HUES6 (cell line): ENCODE data around the gene TGM2.

Experiments used
- H3K27ac ChIP-seq: 2 replicates; pipeline ENCODE4 v1.7.0; 2013; ENCODE audit warnings: low read depth, mild to moderate bottlenecking, low read length, inconsistent platforms
- H3K27me3 ChIP-seq: 2 replicates; pipeline ENCODE4 v1.6.1; 2013; ENCODE audit warnings: low read length; ENCODE audit not compliant: control insufficient read depth, insufficient read depth
- H3K36me3 ChIP-seq: 2 replicates; pipeline ENCODE4 v1.6.1; 2013; ENCODE audit warnings: low read length; ENCODE audit not compliant: control insufficient read depth, insufficient read depth
- H3K4me1 ChIP-seq: 2 replicates; pipeline ENCODE4 v1.6.1; 2013; ENCODE audit warnings: low read length; ENCODE audit not compliant: control insufficient read depth, insufficient read depth
- H3K4me3 ChIP-seq: 2 replicates; pipeline ENCODE4 v1.5.1; 2013; ENCODE audit warnings: low read depth, low read length
- H3K9ac ChIP-seq: one replicate; pipeline ENCODE4 v1.6.1; 2013; ENCODE audit warnings: mild to moderate bottlenecking, low read length
- H3K9me3 ChIP-seq: 2 replicates; pipeline ENCODE4 v1.6.1; 2013; ENCODE audit warnings: low read depth, low read length; ENCODE audit not compliant: control insufficient read depth, insufficient read depth

Gene TGM2

DNA sequence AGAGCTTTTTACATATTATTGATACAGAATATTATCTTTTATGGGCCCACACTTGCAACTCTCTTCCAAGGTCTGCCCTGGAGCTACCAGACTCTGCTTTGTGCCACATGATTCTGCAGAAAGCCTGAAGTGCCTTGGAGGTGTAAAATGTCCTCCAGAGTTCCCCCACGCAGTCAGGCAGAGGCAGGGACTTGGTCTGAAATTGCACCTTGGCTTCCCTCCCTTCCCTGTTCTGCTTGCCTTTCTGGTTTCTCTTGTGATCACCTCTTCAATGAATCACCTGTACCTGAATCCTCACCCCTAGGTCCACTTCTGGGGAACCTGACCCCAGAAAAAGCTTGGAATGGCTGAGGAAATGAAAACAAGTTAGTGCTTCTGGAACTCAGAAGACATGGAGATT is 43.0 kb upstream of the TGM2 start:
- no peaks in the 10 kb centered on the region for H3K36me3 ChIP-seq
- no peak overlapping the region for H3K27ac ChIP-seq
- H3K9me3 ChIP-seq, result no peaks in the 10 kb centered on the region
- no peaks in the 10 kb centered on the region for H3K4me1 ChIP-seq
- no peak overlapping the region for H3K4me3 ChIP-seq
- H3K9ac ChIP-seq, result no peak overlapping the region
- no peaks in the 10 kb centered on the region for H3K27me3 ChIP-seq

DNA sequence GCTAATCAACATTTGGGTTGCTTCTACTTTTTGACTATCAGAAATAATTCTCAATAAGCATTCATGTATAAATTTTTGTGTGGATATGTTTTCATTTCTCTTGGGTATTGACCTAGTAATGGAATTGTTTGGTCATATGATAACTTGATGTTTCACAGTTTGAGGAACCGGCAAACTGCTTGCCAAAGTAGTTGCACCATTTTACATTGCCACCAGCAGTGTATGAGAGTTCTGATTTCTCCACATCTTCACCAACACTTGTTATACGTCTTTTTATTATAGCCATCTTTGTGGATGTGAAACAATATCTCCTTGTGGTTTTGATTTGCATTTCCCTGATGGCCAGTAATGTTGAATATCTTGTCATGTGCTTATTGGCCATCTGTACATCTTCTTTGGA is 42.6 kb upstream of the TGM2 start:
- Histone ChIP-seq H3K36me3 (no peaks in the 10 kb centered on the region), H3K27ac (no peak overlapping the region), H3K9ac (no peak overlapping the region), H3K4me3 (no peak overlapping the region), H3K27me3 (no peaks in the 10 kb centered on the region), H3K9me3 (no peaks in the 10 kb centered on the region), H3K4me1 (no peaks in the 10 kb centered on the region)

GRCh38 chr20:38205001-38205400 is 39.9 kb upstream of the TGM2 start:
- no peak overlapping the region for H3K27ac ChIP-seq
- no peak overlapping the region for H3K4me3 ChIP-seq
- H3K9ac ChIP-seq, result no peak overlapping the region
- H3K9me3 ChIP-seq, result no peaks in the 10 kb centered on the region
- no peaks in the 10 kb centered on the region for H3K27me3 ChIP-seq
- H3K4me1 ChIP-seq, result no peaks in the 10 kb centered on the region
- no peaks in the 10 kb centered on the region for H3K36me3 ChIP-seq

- H3K36me3 ChIP-seq, result no peaks in the 10 kb centered on the region
- no peaks in the 10 kb centered on the region for H3K9me3 ChIP-seq
- no peak overlapping the region for H3K9ac ChIP-seq
- no peaks in the 10 kb centered on the region for H3K27me3 ChIP-seq
- no peak overlapping the region for H3K27ac ChIP-seq
- no peak overlapping the region for H3K4me3 ChIP-seq
- no peaks in the 10 kb centered on the region for H3K4me1 ChIP-seq
Measured at GRCh38 chr20:38203981-38204357, 38.9 kb upstream of the TGM2 start.

GRCh38 chr20:38203337-38203980 is 38.4 kb upstream of the TGM2 start:
- Histone ChIP-seq H3K27ac (no peak overlapping the region), H3K4me1 (peaks cover 4% of the 10 kb centered on the region; the same call in 1 of the 2 replicates), H3K27me3 (no peaks in the 10 kb centered on the region), H3K36me3 (no peaks in the 10 kb centered on the region), H3K4me3 (no peak overlapping the region), H3K9me3 (no peaks in the 10 kb centered on the region), H3K9ac (no peak overlapping the region)

DNA sequence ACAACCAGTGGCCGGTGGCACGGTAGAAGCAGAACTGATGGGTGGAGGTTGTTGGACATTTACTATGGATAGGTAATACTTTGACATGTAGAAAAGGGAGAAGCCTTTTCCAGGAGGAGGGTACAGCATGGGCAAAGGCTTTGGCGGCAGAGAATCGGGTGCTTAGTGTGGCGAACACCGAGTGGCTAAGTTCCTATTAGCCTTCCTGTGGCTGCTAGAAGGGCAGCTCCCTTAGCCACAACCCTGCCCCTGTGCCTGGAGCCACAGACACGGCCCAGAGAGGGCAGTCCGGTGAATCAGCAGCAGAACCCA is 37.9 kb upstream of the TGM2 start:
- H3K36me3 ChIP-seq, result no peaks in the 10 kb centered on the region
- peaks cover 9% of the 10 kb centered on the region; the same call in 1 of the 2 replicates for H3K4me1 ChIP-seq
- H3K4me3 ChIP-seq, result no peak overlapping the region
- H3K9me3 ChIP-seq, result no peaks in the 10 kb centered on the region
- no peak overlapping the region for H3K9ac ChIP-seq
- H3K27ac ChIP-seq, result no peak overlapping the region
- no peaks in the 10 kb centered on the region for H3K27me3 ChIP-seq

GRCh38 chr20:38202153-38202981 is 37.3 kb upstream of the TGM2 start:
- no peaks in the 10 kb centered on the region for H3K9me3 ChIP-seq
- H3K27ac ChIP-seq, result no peak overlapping the region
- no peaks in the 10 kb centered on the region for H3K36me3 ChIP-seq
- no peak overlapping the region for H3K9ac ChIP-seq
- H3K27me3 ChIP-seq, result no peaks in the 10 kb centered on the region
- peaks cover 9% of the 10 kb centered on the region; the same call in 1 of the 2 replicates for H3K4me1 ChIP-seq
- no peak overlapping the region for H3K4me3 ChIP-seq

DNA sequence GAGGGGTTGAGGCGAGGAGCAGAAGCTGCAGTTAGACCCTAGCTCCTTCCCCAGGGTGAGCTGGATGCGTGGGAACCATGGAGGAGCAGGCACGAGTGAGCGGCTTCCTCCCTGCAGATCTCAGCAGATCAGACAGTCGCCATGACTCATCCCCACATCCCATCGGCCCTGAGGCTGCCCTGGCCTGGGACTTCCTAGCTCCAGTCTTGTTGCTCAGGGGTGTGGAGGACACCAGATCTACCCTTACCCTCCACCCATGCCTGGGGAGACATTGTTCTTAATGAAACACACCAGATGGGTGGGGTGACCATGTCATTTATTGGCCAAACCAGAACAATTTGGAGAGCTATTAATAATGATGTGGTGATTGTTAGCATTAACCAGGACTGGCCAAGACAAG is 36.3 kb upstream of the TGM2 start:
- no peaks in the 10 kb centered on the region for H3K36me3 ChIP-seq
- H3K9ac ChIP-seq, result no peak overlapping the region
- no peak overlapping the region for H3K4me3 ChIP-seq
- peaks cover 9% of the 10 kb centered on the region; the same call in 1 of the 2 replicates for H3K4me1 ChIP-seq
- H3K27ac ChIP-seq, result no peak overlapping the region
- no peaks in the 10 kb centered on the region for H3K9me3 ChIP-seq
- H3K27me3 ChIP-seq, result no peaks in the 10 kb centered on the region

DNA sequence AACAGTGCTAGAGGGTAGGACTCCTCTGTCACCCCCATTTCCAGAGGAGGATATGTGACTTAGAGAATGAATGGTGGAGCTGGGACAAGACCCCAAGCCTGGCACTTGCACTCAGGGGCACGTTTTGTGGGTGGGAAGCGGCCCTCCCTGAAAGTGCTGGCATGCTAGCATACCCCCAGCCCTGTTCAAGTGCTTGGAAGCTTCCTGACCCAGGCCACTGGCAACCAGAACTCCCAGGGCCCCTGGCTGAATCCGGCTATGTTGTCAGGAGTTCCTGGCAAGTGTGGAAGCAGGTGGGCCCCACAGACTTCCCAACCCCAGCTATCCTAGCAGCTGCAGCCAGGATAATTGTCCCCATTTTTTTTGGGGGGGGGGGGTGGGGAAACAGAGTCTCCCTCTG is 35.6 kb upstream of the TGM2 start:
- Histone ChIP-seq H3K27ac (no peak overlapping the region), H3K27me3 (no peaks in the 10 kb centered on the region), H3K4me1 (peaks cover 9% of the 10 kb centered on the region; the same call in 1 of the 2 replicates), H3K36me3 (no peaks in the 10 kb centered on the region), H3K9me3 (no peaks in the 10 kb centered on the region), H3K4me3 (no peak overlapping the region), H3K9ac (no peak overlapping the region)

DNA sequence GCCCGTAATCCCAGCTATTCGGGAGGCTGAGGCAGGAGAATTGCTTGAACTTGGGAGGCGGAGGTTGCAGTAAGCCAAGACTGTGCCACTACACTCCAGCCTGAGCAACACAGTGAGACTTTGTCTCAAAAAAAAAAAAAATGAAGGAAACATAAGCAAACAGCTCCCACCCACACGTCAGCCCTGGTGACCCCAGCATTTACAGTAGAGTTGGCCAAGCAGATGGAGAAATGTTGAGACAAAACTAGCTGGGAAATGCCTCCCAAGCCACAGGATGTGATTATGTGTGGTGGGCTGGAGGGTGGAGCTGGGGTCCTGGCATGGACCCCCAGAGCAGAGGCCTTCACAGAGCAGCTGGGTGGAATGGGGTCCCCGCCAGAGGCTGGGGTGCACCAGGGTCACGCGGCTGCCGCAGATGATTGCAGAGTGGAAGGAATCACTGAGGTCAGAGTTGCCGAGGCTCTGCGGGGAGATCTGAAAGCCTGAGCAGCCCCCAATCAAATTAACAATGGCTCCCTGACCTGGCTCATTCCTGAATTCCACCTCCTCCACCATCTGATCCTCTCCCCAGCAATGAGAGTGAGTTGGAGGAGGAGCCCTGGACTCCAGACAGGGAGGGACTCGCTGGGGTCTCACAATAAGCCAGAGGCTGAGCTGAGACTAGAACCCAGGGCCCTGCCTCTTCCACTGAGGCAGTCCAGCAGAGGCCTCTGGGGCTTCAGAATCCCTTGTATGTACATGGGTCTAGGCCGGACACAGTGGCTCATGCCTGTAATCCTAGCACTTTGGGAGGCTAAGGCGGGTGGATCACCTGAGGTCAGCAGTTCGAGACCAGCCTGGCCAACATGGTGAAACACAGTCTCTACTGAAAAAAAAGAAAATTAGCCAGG is 34.7 kb upstream of the TGM2 start:
- Histone ChIP-seq H3K9ac (no peak overlapping the region), H3K27ac (no peak overlapping the region), H3K27me3 (no peaks in the 10 kb centered on the region), H3K9me3 (no peaks in the 10 kb centered on the region), H3K4me3 (no peak overlapping the region), H3K36me3 (no peaks in the 10 kb centered on the region), H3K4me1 (peaks cover 9% of the 10 kb centered on the region; the same call in 1 of the 2 replicates)
